GM12878 (cell line): Measurements from ENCODE around the gene CREB5. TPM values are rescaled to one million over a fixed set of nuclear protein-coding genes. Genes with fewer than 3 reads are reported as not detected.
A peak's percentile ranks its signal among the peaks of the same experiment; 100 is the strongest.

ENCODE experiments used
- ATAC-seq: fragments of 200-7000 bp; cut with Tn5 transposase; 3 replicates; pipeline ENCODE4 v1.9.1; 2020; ENCODE audit warnings: mild to moderate bottlenecking, moderate library complexity
- BruUV-seq: library from RNA; stranded (reverse); fragments of 400-500 nt; replicated peaks from 2 replicates; lab custom pipeline; 2021; lab: Mats Ljungman, UMichigan
- CTCF ChIA-PET: fragments of 300-600 bp; sonication (Branson Sonifier 250); formaldehyde crosslinking; extraction: SDS; loops from one replicate; lab custom pipeline; 2021; ENCODE audit warnings: inconsistent platforms; lab: Yijun Ruan, JAX
- POLR2A ChIA-PET: fragments of 350-600 bp; formaldehyde crosslinking; extraction: SDS; loops from one replicate; lab custom pipeline; 2021; ENCODE audit warnings: inconsistent platforms; lab: Charles Lee
- RAD21 ChIA-PET: fragments of 300-600 bp; sonication (Branson Sonifier 250); formaldehyde crosslinking; loops from one replicate; lab custom pipeline; 2023; ENCODE audit warnings: antibody characterized with exemption; ENCODE audit not compliant: unreplicated experiment; lab: Charles Lee
- SMC1A ChIA-PET: fragments of 300-600 bp; sonication (Branson Sonifier 250); formaldehyde crosslinking; loops from one replicate; lab custom pipeline; 2023; ENCODE audit not compliant: unreplicated experiment, uncharacterized antibody; lab: Charles Lee
- DNase-seq: peaks from one replicate; pipeline ENCODE4 v3.0.0-alpha.2; 2011; ENCODE audit warnings: low read depth, low spot score
- FAIRE-seq: peaks from 3 replicates; lab custom pipeline; 2011; peaks lifted over from hg19 to GRCh38; lab: Jason Lieb, UNC
- H2AFZ ChIP-seq: 2 replicates; pipeline ENCODE4 v1.6.0; 2011; ENCODE audit warnings: low read depth, low read length, control low read depth; ENCODE audit not compliant: control insufficient read depth
- H3K27ac ChIP-seq: 2 replicates; pipeline ENCODE4 v1.5.1; 2011; ENCODE audit warnings: control low read depth; ENCODE audit not compliant: control insufficient read depth, insufficient read depth
- H3K27me3 ChIP-seq, 2 experiments: replicated peaks in 1 of 2; 2 replicates each; pipeline versions ENCODE4 v1.6.0 to v1.6.1; 2011; ENCODE audit warnings: low read length in 1 of 2; ENCODE audit not compliant: control insufficient read depth in 2 of 2, insufficient read depth in 2 of 2
- H3K36me3 ChIP-seq, 2 experiments: 2 replicates each; pipeline ENCODE4 v1.5.1; 2011; ENCODE audit warnings: low read length in 1 of 2; ENCODE audit not compliant: control insufficient read depth in 2 of 2, insufficient read depth in 2 of 2
- H3K4me1 ChIP-seq: 2 replicates; pipeline ENCODE4 v1.6.1; 2011; ENCODE audit warnings: mild to moderate bottlenecking, low read length, moderate library complexity, mixed read lengths; ENCODE audit not compliant: control insufficient read depth, insufficient read depth
- H3K4me2 ChIP-seq: 2 replicates; pipeline ENCODE4 v1.6.0; 2011; ENCODE audit warnings: control low read depth; ENCODE audit not compliant: control insufficient read depth, insufficient read depth
- H3K4me3 ChIP-seq: fragments of 200-600 bp; sonication (generic); 2 replicates; pipeline ENCODE4 v1.5.1; 2016
- H3K79me2 ChIP-seq: 2 replicates; pipeline ENCODE4 v1.6.0; 2011; ENCODE audit warnings: low read length; ENCODE audit not compliant: control insufficient read depth, insufficient read depth
- H3K9ac ChIP-seq: 2 replicates; pipeline ENCODE4 v1.8.0; 2011; ENCODE audit warnings: low read length, control low read depth, mixed read lengths; ENCODE audit not compliant: control insufficient read depth, insufficient read depth
- H3K9me3 ChIP-seq: replicated peaks from 3 replicates; pipeline ENCODE4 v1.5.1; 2011; ENCODE audit warnings: mild to moderate bottlenecking, low read length; ENCODE audit not compliant: control insufficient read depth, insufficient read depth
- H4K20me1 ChIP-seq: 2 replicates; pipeline ENCODE4 v1.6.0; 2011; ENCODE audit not compliant: control insufficient read depth, insufficient read depth
- BMI1 ChIP-seq: fragments of 450-650 bp; IDR thresholded peaks from 2 replicates; pipeline ENCODE4 v1.6.1; 2016; ENCODE audit warnings: mild to moderate bottlenecking, moderate library complexity, borderline replicate concordance
- POLR2AphosphoS2 ChIP-seq: IDR thresholded peaks from 2 replicates; pipeline ENCODE4 v1.6.1; 2011; ENCODE audit warnings: low read depth, mild to moderate bottlenecking, low read length, improper control_type of control experiment, moderate library complexity
- RUNX3 ChIP-seq: IDR thresholded peaks from 2 replicates; pipeline ENCODE4 v1.6.1; 2012; ENCODE audit warnings: low read length, inconsistent platforms
- SP1 ChIP-seq: IDR thresholded peaks from one replicate; pipeline ENCODE4 v1.6.1; 2011; ENCODE audit warnings: low read depth, low read length
- ZBTB4 ChIP-seq: fragments of 450-650 bp; formaldehyde crosslinking; IDR thresholded peaks from 2 replicates; pipeline ENCODE4 v1.4.0; 2022; ENCODE audit warnings: mild to moderate bottlenecking, moderate library complexity
- ZNF384 ChIP-seq: IDR thresholded peaks from 2 replicates; pipeline ENCODE4 v1.6.1; 2012; ENCODE audit warnings: low read depth, mild to moderate bottlenecking, low read length, improper control_type of control experiment, borderline replicate concordance
- WGBS: methylation state at CpG from one replicate; pipeline ENCODE4 v1.1.6; 2016; ENCODE audit warnings: low lambda C conversion rate; ENCODE audit not compliant: insufficient replicate concordance, insufficient coverage; ENCODE audit errors: missing lambda C conversion rate; 5-methylcytosine and 5-hydroxymethylcytosine counted together
- in situ Hi-C: fragments of 300-500 bp; cut with MboI; formaldehyde crosslinking; loops from 9 replicates; pipeline ENCODE4 v1.14.3; 2018; ENCODE audit warnings: mixed read lengths
- intact Hi-C: fragments of 100-400 bp; cut with micrococcal nuclease; formaldehyde crosslinking; loops from one replicate; pipeline ENCODE4 v1.14.2; 2022; ENCODE audit not compliant: unreplicated experiment
- polyA plus RNA-seq, 11 experiments: library from polyadenylated mRNA; depleted of rRNA in 4 of 11; unstranded in 6 of 11; stranded (reverse) in 5 of 11; fragments of >200 nt; fragmentation: Nextera tagmentation in 4 of 11; fragmentation: Illumina TruSeq in 1 of 11; extraction: Ambion mirVana in 4 of 11; extraction: Trizol in 1 of 11; gene quantifications; 1 replicate in 1 of 11; 2 replicates in 10 of 11; pipeline versions ENCODE4 v1.2.1 to v1.2.3, GENCODE V29; 2011 to 2016; ENCODE audit warnings: inconsistent platforms in 2 of 11, missing spikeins in 2 of 11, low read depth in 1 of 11
- total RNA-seq, 4 experiments: library from RNA; depleted of rRNA in 3 of 4; stranded (reverse); fragments of >200 nt in 3 of 4; fragmentation: Illumina TruSeq in 1 of 4; extraction: Trizol in 1 of 4; gene quantifications; 2 replicates each; pipeline versions ENCODE4 v1.2.1 to v1.2.3, GENCODE V29; 2013 to 2021
- TF ChIP-seq, protein P1 (sequence below): fragments of 450-650 bp; IDR thresholded peaks from 2 replicates; pipeline ENCODE4 v1.6.1; 2017; ENCODE audit warnings: antibody characterized with exemption, mild to moderate bottlenecking, moderate library complexity

CREB5 gene
- total and polyA plus RNA-seq, 10 of the 15 experiments (the other 5 are each of a cell fraction or from before 2014, with no cell fraction given), result 12.9 to 74.1 (median 53.0) TPM

GRCh38 chr7:28697913-28698563 lies 285.7 kb downstream of the CREB5 start:
- CTCF ChIA-PET, result interaction anchor here (1.0 to 1.8 kb wide), 4 partner anchors 8 to 12 kb away, joined by 3 to 5 read pairs (median 3); no protein-coding TSS in a partner anchor

More at GRCh38 chr7:28697913-28698563, 285.7 kb downstream of the CREB5 start:
- Histone ChIP-seq H3K79me2 (no peaks in the 10 kb centered on the region), H3K4me2 (peak overlapping the region; percentile 21; the same call in 1 of the 2 replicates), H3K4me1 (peaks cover 9% of the 10 kb centered on the region; the same call in 1 of the 2 replicates), H3K27me3 (no peaks in the 10 kb centered on the region), H3K9ac (no peak overlapping the region), H3K9me3 (no peaks in the 10 kb centered on the region), H3K27ac (no peak overlapping the region), H3K36me3 (peaks cover 0 to 3% of the 10 kb centered on the region in 2 experiments; a peak in 1 of 4 replicates), H2AFZ (no peak overlapping the region), H4K20me1 (no peaks in the 10 kb centered on the region), H3K4me3 (no peak overlapping the region)
- 26% methylated on average over 6 of the region's 6 CpGs for WGBS
- POLR2A ChIA-PET, result interaction anchor here (1.2 to 1.6 kb wide), 2 partner anchors 10 to 13 kb away, joined by 3 read pairs; no protein-coding TSS in a partner anchor
- in situ Hi-C loops (no loop called here), intact Hi-C loops (no loop called here)
- BruUV-seq, result no TSS peak
- RAD21 ChIA-PET, result interaction anchor here (0.6 to 4.9 kb wide), 5 partner anchors 9 to 128 kb away, joined by 3 to 36 read pairs (median 3); no protein-coding TSS in a partner anchor
- SMC1A ChIA-PET, result interaction anchor here (1.1 to 5.2 kb wide), 9 partner anchors 9 to 127 kb away, joined by 3 to 32 read pairs (median 3); no protein-coding TSS in a partner anchor
- no peak for FAIRE-seq
- no peak for DNase-seq
- ATAC-seq, result peak; percentile 11; the same call in 2 of the 3 replicates
- TF ChIP-seq POLR2AphosphoS2 (no peak), BMI1 (no peak), ZNF384 (peak; percentile 68), RUNX3 (peak; percentile 66), SP1 (no peak), ZBTB4 (CRISPR knock-in tag) (no peak)
- TF ChIP-seq, protein P1, sequence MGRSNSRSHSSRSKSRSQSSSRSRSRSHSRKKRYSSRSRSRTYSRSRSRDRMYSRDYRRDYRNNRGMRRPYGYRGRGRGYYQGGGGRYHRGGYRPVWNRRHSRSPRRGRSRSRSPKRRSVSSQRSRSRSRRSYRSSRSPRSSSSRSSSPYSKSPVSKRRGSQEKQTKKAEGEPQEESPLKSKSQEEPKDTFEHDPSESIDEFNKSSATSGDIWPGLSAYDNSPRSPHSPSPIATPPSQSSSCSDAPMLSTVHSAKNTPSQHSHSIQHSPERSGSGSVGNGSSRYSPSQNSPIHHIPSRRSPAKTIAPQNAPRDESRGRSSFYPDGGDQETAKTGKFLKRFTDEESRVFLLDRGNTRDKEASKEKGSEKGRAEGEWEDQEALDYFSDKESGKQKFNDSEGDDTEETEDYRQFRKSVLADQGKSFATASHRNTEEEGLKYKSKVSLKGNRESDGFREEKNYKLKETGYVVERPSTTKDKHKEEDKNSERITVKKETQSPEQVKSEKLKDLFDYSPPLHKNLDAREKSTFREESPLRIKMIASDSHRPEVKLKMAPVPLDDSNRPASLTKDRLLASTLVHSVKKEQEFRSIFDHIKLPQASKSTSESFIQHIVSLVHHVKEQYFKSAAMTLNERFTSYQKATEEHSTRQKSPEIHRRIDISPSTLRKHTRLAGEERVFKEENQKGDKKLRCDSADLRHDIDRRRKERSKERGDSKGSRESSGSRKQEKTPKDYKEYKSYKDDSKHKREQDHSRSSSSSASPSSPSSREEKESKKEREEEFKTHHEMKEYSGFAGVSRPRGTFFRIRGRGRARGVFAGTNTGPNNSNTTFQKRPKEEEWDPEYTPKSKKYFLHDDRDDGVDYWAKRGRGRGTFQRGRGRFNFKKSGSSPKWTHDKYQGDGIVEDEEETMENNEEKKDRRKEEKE, result no peak
